Naive B cell (primary cell): ENCODE results near the gene CLEC4A. TPM values are rescaled to one million over a fixed set of nuclear protein-coding genes. Genes with fewer than 3 reads are reported as not detected.

Experiments
- polyA plus RNA-seq, 6 donors: library from polyadenylated mRNA; unstranded; fragments of 300-500 nt; fragmentation: Illumina TruSeq; gene quantifications; one replicate each; pipeline ENCODE4 v1.2.3, GENCODE V29; 2021; ENCODE audit warnings: low read depth in 6 of 6

Gene CLEC4A
- polyA plus RNA-seq, 6 donors from 2014 or later: 27.3 to 85.8 (median 33.5) TPM

Other genes with a start within 250 kb of the CLEC4A start
- 100 to 1,000 TPM in 5 of 6 donors, 10 to 100 TPM in 1; 86.8 to 234 (median 144) TPM for gene SLC2A3, start 187.4 kb upstream of the CLEC4A start, polyA plus RNA-seq
- 10 to 100 TPM in 3 of 6 donors, 1 to 10 TPM in 3; 4.6 to 18.4 (median 10.3) TPM for gene FOXJ2, start 90.9 kb upstream of the CLEC4A start, polyA plus RNA-seq
- under 1 TPM in 2 of 6 donors, not detected in 4; 0.23 to 0.43 TPM for gene C3AR1, start 57.3 kb upstream of the CLEC4A start, polyA plus RNA-seq
- 10 to 100 TPM; 19.6 to 35.8 (median 24.2) TPM for gene NECAP1, start 41.3 kb upstream of the CLEC4A start, polyA plus RNA-seq
- not detected for gene ZNF705A, start 33.4 kb downstream of the CLEC4A start, polyA plus RNA-seq
- not detected for gene FAM90A1, start 104.0 kb downstream of the CLEC4A start, polyA plus RNA-seq